ENCODE measurements around the gene OR2W1.

The OR2W1 gene

DNA sequence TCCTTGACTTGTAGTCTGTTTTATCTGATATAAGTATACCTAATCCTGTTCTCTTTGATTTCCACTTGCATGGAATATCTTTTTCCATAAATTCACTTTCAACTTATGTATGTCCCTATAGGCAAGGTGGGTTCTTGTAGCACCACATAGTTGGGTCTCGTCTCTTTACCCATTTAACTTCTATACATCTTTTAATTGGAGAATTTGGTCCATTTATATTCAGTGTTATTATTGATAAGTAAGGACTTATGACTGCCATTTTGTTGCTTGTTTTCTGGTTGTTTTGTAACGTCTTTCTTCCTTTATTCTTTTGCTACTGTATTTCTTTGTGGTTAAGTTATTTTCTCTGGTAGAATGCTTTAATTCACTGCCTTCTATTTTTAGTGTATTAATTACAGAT is 25.3 kb downstream of the OR2W1 start:
- no peak for TF ChIP-seq EZH2phosphoT487 (IDR thresholded peaks at IDR 0.05; ENCODE audit: borderline replicate concordance, low read length)
- TF ChIP-seq, protein P1, sequence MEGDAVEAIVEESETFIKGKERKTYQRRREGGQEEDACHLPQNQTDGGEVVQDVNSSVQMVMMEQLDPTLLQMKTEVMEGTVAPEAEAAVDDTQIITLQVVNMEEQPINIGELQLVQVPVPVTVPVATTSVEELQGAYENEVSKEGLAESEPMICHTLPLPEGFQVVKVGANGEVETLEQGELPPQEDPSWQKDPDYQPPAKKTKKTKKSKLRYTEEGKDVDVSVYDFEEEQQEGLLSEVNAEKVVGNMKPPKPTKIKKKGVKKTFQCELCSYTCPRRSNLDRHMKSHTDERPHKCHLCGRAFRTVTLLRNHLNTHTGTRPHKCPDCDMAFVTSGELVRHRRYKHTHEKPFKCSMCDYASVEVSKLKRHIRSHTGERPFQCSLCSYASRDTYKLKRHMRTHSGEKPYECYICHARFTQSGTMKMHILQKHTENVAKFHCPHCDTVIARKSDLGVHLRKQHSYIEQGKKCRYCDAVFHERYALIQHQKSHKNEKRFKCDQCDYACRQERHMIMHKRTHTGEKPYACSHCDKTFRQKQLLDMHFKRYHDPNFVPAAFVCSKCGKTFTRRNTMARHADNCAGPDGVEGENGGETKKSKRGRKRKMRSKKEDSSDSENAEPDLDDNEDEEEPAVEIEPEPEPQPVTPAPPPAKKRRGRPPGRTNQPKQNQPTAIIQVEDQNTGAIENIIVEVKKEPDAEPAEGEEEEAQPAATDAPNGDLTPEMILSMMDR (IDR thresholded peaks at IDR 0.05; ENCODE audit: low read depth, low read length, poor library complexity, severe bottlenecking) = no peak
- no peaks in the 10 kb centered on the region for H3K36me3 ChIP-seq (ENCODE audit: control insufficient read depth, low read length)

GRCh38 chr6:29017428-29017802 is 27.6 kb downstream of the OR2W1 start:
- no peaks in the 10 kb centered on the region for H3K36me3 ChIP-seq (ENCODE audit: control insufficient read depth, low read length)
- no peaks in the 10 kb centered on the region for H3K9me2 ChIP-seq (replicated peaks; ENCODE audit: control insufficient read depth, low read length)
- H4K20me1 ChIP-seq (ENCODE audit: control insufficient read depth, insufficient read depth, low read depth, low read length) = no peaks in the 10 kb centered on the region
- H3K79me2 ChIP-seq (ENCODE audit: control insufficient read depth, low read length) = no peaks in the 10 kb centered on the region
- H3K4me1 ChIP-seq (ENCODE audit: control insufficient read depth, low read length) = peaks cover 9% of the 10 kb centered on the region
- TF ChIP-seq EZH2phosphoT487 (IDR thresholded peaks at IDR 0.05; ENCODE audit: borderline replicate concordance, low read length) = no peak
- TF ChIP-seq, protein P1 (IDR thresholded peaks at IDR 0.05; ENCODE audit: low read depth, low read length, poor library complexity, severe bottlenecking) = no peak
- H3K4me3 ChIP-seq (ENCODE audit: low read length) = peak overlapping the region; percentile 92; the same call in 1 of the 2 replicates
- H3K27me3 ChIP-seq (ENCODE audit: control insufficient read depth, low read length) = no peaks in the 10 kb centered on the region; the same call in 1 of the 2 replicates
- H3F3A ChIP-seq (ENCODE audit: control insufficient read depth, insufficient read depth) = no peaks in the 10 kb centered on the region
- H3K9me3 ChIP-seq (ENCODE audit: control insufficient read depth, insufficient read depth, low read length) = no peaks in the 10 kb centered on the region; the same call in 1 of the 2 replicates
- H3K27ac ChIP-seq (ENCODE audit: low read depth, low read length) = no peak overlapping the region
- peak overlapping the region; percentile 99 for H3K4me2 ChIP-seq (ENCODE audit: low read length)

More for the DNA sequence above, 25.3 kb downstream of the OR2W1 start:
- no peaks in the 10 kb centered on the region for H3K79me2 ChIP-seq (ENCODE audit: control insufficient read depth, low read length)
- H3F3A ChIP-seq (ENCODE audit: control insufficient read depth, insufficient read depth) = no peaks in the 10 kb centered on the region
- H3K4me3 ChIP-seq (ENCODE audit: low read length) = no peak overlapping the region
- no peaks in the 10 kb centered on the region for H3K9me2 ChIP-seq (replicated peaks; ENCODE audit: control insufficient read depth, low read length)
- H3K4me2 ChIP-seq (ENCODE audit: low read length) = no peak overlapping the region
- no peaks in the 10 kb centered on the region; the same call in 1 of the 2 replicates for H3K9me3 ChIP-seq (ENCODE audit: control insufficient read depth, insufficient read depth, low read length)
- no peak overlapping the region for H3K27ac ChIP-seq (ENCODE audit: low read depth, low read length)
- H4K20me1 ChIP-seq (ENCODE audit: control insufficient read depth, insufficient read depth, low read depth, low read length) = no peaks in the 10 kb centered on the region
- H3K27me3 ChIP-seq (ENCODE audit: control insufficient read depth, low read length) = no peaks in the 10 kb centered on the region; the same call in 1 of the 2 replicates
- peaks cover 9% of the 10 kb centered on the region for H3K4me1 ChIP-seq (ENCODE audit: control insufficient read depth, low read length)

- no peaks in the 10 kb centered on the region for H3K9me2 ChIP-seq (replicated peaks; ENCODE audit: control insufficient read depth, low read length)
- H3K4me3 ChIP-seq (ENCODE audit: low read length) = peak overlapping the region; percentile 92
- no peaks in the 10 kb centered on the region for H3F3A ChIP-seq (ENCODE audit: control insufficient read depth, insufficient read depth)
- H3K36me3 ChIP-seq (ENCODE audit: control insufficient read depth, low read length) = no peaks in the 10 kb centered on the region
- H3K4me2 ChIP-seq (ENCODE audit: low read length) = peak overlapping the region; percentile 99
- no peaks in the 10 kb centered on the region; the same call in 1 of the 2 replicates for H3K9me3 ChIP-seq (ENCODE audit: control insufficient read depth, insufficient read depth, low read length)
- peaks cover 5% of the 10 kb centered on the region for H3K27me3 ChIP-seq (ENCODE audit: control insufficient read depth, low read length)
- H3K79me2 ChIP-seq (ENCODE audit: control insufficient read depth, low read length) = no peaks in the 10 kb centered on the region
- no peak overlapping the region for H3K27ac ChIP-seq (ENCODE audit: low read depth, low read length)
- H4K20me1 ChIP-seq (ENCODE audit: control insufficient read depth, insufficient read depth, low read depth, low read length) = no peaks in the 10 kb centered on the region
- peaks cover 9% of the 10 kb centered on the region for H3K4me1 ChIP-seq (ENCODE audit: control insufficient read depth, low read length)
- TF ChIP-seq EZH2phosphoT487 (IDR thresholded peaks at IDR 0.05; ENCODE audit: borderline replicate concordance, low read length) = no peak
- TF ChIP-seq, protein P1 (IDR thresholded peaks at IDR 0.05; ENCODE audit: low read depth, low read length, poor library complexity, severe bottlenecking) = peak; percentile 89
Measured at GRCh38 chr6:29016559-29017427, 28.2 kb downstream of the OR2W1 start.
